Measurements from ENCODE around the gene FOXI3.

GRCh38 chr2:88450186-88450585 is 2.3 kb downstream of the FOXI3 start:
- TF ChIP-seq REST (IDR thresholded peaks at IDR 0.05; ENCODE audit: low read depth, low read length) = no peak
- no peak for TF ChIP-seq USF1 (IDR thresholded peaks at IDR 0.05; ENCODE audit: borderline replicate concordance, low read depth)

All from SK-N-SH (cell line).